Activated T-cell treated with anti-CD3 and anti-CD28 coated beads, Interleukin-2, amount 50 U/mL, for 72 hours (primary cell): ENCODE data around the gene CCDC136. TPM values are rescaled to one million over a fixed set of nuclear protein-coding genes. Genes with fewer than 3 reads are reported as not detected.

Experiments
- ATAC-seq, 2 donors: fragments of 150-1000 bp; cut with Tn5 transposase; replicated peaks in 1 of 2; 2 replicates each; pipeline ENCODE4 v1.10.0; 2021; ENCODE audit warnings: moderate library complexity in 2 of 2, mild to moderate bottlenecking in 1 of 2
- DNase-seq, 2 donors: peaks; one replicate each; pipeline ENCODE4 v3.0.0; 2021 to 2022; ENCODE audit warnings: mixed read lengths in 1 of 2
- H3K27ac Mint-ChIP-seq: one replicate; pipeline ENCODE4 v1.8.0; 2022; ENCODE audit warnings: mild to moderate bottlenecking, moderate library complexity, mixed read lengths
- H3K27me3 Mint-ChIP-seq: one replicate; pipeline ENCODE4 v1.8.0; 2022; ENCODE audit warnings: low read depth, mixed read lengths
- H3K36me3 Mint-ChIP-seq, 2 donors: one replicate each; pipeline ENCODE4 v1.8.0; 2022; ENCODE audit warnings: mixed read lengths in 2 of 2, mild to moderate bottlenecking in 1 of 2; ENCODE audit not compliant: insufficient read depth in 2 of 2
- H3K4me1 Mint-ChIP-seq: one replicate; pipeline ENCODE4 v1.8.0; 2022; ENCODE audit warnings: low read depth, mixed read lengths
- H3K4me3 Mint-ChIP-seq, 2 donors: one replicate each; pipeline ENCODE4 v1.8.0; 2022; ENCODE audit warnings: mild to moderate bottlenecking in 2 of 2, mixed read lengths in 2 of 2, moderate library complexity in 2 of 2
- H3K9me3 Mint-ChIP-seq, 2 donors: one replicate each; pipeline ENCODE4 v1.8.0; 2022; ENCODE audit warnings: mixed read lengths in 2 of 2
- total RNA-seq, 2 donors: library from RNA; stranded (reverse); gene quantifications; one replicate each; pipeline ENCODE4 v1.2.3, GENCODE V29; 2022

Gene CCDC136
- total RNA-seq, 2 donors from 2014 or later = 4.6 to 7.4 TPM

DNA sequence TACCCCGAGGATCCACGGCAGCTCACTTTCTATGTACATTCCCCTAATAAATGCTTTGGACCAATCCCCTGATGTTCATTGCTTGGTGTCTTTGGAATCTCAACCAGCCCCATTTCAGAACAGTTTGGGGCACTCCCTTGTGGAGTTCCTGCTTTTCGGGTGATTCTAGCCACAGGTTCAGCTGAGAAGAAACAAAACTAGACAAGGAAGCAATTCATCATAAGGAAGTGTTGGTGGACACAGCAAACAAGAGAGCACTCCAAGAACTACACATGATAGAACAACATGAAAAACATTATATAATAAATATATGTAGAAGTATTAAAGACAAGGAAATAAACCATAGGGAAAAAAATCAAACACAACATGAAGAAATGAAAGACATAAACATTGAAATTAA lies 6.0 kb upstream of the CCDC136 start:
- Mint-ChIP-seq H3K27me3 (peaks cover 24% of the 10 kb centered on the region), H3K36me3 (no peaks in the 10 kb centered on the region)
- no peak for DNase-seq

DNA sequence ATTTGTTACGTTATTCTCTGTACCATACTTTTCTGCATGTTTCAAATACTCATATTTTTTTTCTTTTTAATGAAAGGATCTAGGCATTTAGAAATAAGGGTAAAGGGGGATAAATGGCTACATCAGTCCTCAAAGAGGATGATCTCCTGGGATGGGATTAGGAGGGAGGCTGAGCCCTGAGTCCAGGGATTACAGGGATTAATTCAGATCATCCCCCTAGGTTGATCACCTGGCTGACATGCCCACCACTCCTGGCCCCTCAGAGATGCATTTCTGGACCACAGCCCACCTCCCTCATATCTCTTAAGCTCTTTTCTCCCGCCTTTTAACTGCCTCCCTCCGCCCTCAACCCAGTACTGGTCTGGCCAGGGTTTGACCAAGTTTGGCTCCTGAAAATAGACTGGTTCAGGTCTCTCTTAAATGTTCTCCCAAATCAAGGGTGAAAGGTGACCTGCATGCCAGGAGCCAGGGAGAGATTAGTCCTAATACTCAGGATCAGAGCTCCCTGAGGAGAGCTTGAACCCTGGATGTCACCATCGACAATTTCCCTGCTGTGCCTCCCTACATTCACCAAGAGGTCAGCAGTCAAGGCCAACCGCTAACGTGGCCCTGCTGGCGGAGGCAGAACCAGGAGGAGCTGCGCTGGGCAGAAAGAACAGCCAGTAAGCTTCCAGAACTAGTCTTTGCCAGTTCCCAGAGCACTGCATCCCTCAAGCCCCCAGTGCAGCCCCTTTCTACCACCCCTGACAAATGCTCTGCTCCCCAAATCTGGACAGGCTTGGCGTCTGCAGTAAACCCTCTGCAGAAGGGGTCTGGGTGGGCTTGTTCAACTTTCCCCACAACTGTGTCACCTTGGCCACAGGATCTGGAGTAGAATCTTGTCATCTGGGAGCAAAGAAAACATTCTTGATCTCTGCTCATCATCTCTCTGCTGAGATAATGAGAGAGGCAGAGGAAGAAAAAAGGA lies 3.0 kb upstream of the CCDC136 start:
- no peak overlapping the region for H3K27ac Mint-ChIP-seq
- H3K27me3 Mint-ChIP-seq = peaks cover 24% of the 10 kb centered on the region
- H3K9me3 Mint-ChIP-seq = no peaks in the 10 kb centered on the region
- DNase-seq (no peak), ATAC-seq (no peak)
- H3K36me3 Mint-ChIP-seq = no peaks in the 10 kb centered on the region
- H3K4me3 Mint-ChIP-seq = peak overlapping the region in 1 of 2 donors; percentile 77
- peaks cover 11% of the 10 kb centered on the region for H3K4me1 Mint-ChIP-seq

More for the DNA sequence above, 6.0 kb upstream of the CCDC136 start:
- Mint-ChIP-seq H3K27ac (no peak overlapping the region), H3K9me3 (no peaks in the 10 kb centered on the region), H3K4me3 (no peak overlapping the region), H3K4me1 (peaks cover 4% of the 10 kb centered on the region)
- no peak for ATAC-seq

DNA sequence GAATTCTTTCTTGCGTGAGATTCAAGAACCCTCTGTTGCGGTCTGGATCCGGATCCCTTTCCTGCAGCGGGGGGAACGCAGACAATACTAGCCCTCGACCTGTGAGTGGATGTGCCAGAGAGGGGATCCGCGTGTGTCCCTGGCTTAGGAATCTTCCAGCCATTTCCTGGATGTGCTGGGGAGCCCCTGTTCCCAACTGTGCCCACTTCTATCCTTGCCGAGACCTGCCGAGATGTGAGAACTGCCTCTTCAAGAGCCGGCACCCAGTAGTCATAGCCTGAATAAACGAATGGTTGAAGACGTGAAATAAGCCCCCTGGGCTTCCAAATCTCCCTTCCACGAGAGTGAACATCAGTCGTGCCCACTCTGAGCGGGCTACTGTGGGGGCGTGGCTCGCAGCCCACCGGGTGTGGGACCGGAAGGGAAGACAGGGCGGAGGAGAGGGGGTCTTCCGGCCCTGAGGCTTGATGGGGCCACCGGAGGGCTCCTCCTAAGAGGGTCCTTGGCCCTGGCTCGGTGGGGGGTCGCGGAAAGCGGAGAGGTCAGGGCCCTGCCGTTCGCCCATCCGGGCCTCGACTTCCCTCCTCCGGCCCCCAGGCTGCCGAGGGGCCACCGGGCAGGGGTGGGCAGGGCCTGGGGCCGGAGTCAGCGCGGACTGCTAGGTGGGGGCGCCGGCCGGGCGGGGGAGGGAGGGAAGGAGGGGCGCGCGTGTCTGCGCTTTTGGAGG lies 1.3 kb upstream of the CCDC136 start:
- ATAC-seq (peak in 1 of 2 donors; percentile 29), DNase-seq (no peak)
- no peaks in the 10 kb centered on the region for H3K36me3 Mint-ChIP-seq
- H3K9me3 Mint-ChIP-seq = no peaks in the 10 kb centered on the region
- peaks cover 11% of the 10 kb centered on the region for H3K4me1 Mint-ChIP-seq
- H3K4me3 Mint-ChIP-seq = peak overlapping the region; percentile 77 to 80
- H3K27me3 Mint-ChIP-seq = peaks cover 24% of the 10 kb centered on the region
- H3K27ac Mint-ChIP-seq = peak overlapping the region; percentile 45

DNA sequence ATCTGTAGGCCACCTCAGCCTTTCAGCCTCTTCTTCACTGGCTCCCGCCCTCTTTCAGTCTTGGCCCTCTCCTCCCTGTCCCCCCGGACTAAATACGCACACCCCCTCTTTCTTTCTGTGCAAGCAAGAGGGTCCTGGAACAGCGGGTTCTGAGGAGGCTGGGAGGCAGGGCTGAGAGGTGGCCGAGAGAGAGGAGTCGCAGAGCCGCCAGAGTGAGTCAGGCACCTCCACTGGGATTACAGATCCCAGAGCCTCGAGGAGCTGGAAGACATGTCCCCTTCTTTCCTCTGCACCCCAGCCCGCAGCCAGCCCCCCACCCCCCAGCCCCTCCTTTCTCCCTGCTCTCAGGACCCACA lies 182 bp downstream of the CCDC136 start:
- DNase-seq = peak in 1 of 2 donors; percentile 3
- Mint-ChIP-seq H3K9me3 (no peaks in the 10 kb centered on the region), H3K4me1 (peaks cover 11% of the 10 kb centered on the region)

DNA sequence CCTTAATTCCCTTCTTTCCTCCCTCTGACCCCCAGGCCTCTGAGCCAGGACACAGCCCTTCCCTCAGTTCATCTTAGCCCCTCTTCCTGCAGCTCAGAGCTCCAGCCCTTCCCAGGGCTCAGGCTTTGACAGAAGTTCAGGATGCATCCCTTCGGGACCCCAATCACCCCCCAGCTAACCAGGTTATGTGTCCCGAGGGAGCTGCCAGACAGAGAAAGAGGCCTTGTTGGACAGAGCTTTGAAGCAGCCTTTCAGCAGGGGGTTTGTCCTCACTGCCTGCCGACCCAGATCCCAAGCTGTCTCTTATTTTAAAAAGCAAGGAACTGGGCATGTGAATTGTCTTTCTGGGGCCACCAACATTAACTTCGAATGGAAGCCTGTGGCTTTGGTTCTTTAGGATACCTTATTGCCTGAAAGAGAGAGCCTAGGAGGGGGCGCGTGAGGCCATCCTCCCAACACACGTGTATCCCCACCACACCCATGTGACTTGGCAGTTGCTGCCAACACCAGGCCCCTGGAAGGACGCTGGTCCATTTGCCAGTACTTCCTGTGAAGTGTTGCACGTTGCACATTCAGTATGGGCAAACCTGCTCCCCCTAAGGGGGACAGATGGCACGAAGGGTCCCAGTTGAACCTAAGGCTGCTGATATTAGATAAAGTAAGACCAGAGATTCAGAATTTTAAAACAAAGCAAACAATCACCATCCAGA lies 858 bp downstream of the CCDC136 start:
- no peaks in the 10 kb centered on the region for H3K9me3 Mint-ChIP-seq
- peaks cover 0 to 2% of the 10 kb centered on the region in 2 donors for H3K36me3 Mint-ChIP-seq
- DNase-seq = no peak
- peaks cover 11% of the 10 kb centered on the region for H3K4me1 Mint-ChIP-seq
- no peak for ATAC-seq
- H3K27me3 Mint-ChIP-seq = peaks cover 24% of the 10 kb centered on the region
- peak overlapping the region; percentile 22 to 89 for H3K4me3 Mint-ChIP-seq
- H3K27ac Mint-ChIP-seq = no peak overlapping the region

More for the DNA sequence above, 182 bp downstream of the CCDC136 start:
- ATAC-seq = no peak
- Mint-ChIP-seq H3K27ac (no peak overlapping the region), H3K36me3 (no peaks in the 10 kb centered on the region), H3K27me3 (peaks cover 24% of the 10 kb centered on the region), H3K4me3 (peak overlapping the region; percentile 89 to 90)

DNA sequence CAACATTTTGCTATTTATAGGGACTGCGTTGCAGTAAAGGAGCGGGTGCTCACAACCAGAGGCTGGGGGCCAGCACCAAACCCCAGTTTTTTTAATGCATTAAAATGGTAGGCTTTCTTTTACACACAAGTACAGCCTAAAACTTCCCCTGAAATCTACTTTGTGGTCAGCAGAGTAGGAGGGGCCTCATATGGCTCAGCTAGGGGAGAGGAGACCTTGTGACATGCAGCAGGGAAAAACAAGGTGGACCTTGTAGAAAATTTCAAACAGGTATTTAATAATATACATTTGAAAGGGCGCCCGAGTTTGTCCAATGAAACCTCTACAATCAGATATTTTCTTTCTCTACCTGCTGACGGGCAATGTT lies 1.4 kb downstream of the CCDC136 start:
- no peak for DNase-seq
- peaks cover 11% of the 10 kb centered on the region for H3K4me1 Mint-ChIP-seq
- no peak overlapping the region for H3K27ac Mint-ChIP-seq
- ATAC-seq = no peak
- peaks cover 23% of the 10 kb centered on the region for H3K27me3 Mint-ChIP-seq
- H3K36me3 Mint-ChIP-seq = peaks cover 0 to 2% of the 10 kb centered on the region in 2 donors
- H3K4me3 Mint-ChIP-seq = no peak overlapping the region
- H3K9me3 Mint-ChIP-seq = no peaks in the 10 kb centered on the region

DNA sequence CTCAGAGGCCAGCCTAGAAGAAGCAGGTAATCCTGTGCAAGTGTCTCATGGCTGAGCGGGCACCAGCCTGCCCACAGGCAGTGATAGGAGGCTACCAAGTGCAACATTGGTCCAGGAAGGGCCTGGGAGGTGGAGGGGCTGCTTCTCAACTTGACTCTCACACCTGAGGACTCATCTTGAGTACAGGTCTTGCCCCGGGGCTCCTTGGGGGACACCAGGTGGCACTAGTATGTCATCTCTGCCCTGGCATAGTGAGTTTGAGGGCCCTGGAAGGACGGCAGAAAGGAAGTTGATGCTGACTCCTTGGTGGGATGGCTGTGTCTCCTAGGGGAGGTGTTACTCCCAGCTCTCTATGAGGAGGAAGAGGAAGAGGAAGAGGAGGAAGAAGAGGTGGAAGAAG lies 2.3 kb downstream of the CCDC136 start:
- no peak for ATAC-seq
- Mint-ChIP-seq H3K9me3 (no peaks in the 10 kb centered on the region), H3K27ac (no peak overlapping the region), H3K27me3 (peaks cover 15% of the 10 kb centered on the region), H3K36me3 (peaks cover 0 to 2% of the 10 kb centered on the region in 2 donors), H3K4me1 (peaks cover 11% of the 10 kb centered on the region), H3K4me3 (no peak overlapping the region)
- peak; percentile 29 to 45 for DNase-seq

DNA sequence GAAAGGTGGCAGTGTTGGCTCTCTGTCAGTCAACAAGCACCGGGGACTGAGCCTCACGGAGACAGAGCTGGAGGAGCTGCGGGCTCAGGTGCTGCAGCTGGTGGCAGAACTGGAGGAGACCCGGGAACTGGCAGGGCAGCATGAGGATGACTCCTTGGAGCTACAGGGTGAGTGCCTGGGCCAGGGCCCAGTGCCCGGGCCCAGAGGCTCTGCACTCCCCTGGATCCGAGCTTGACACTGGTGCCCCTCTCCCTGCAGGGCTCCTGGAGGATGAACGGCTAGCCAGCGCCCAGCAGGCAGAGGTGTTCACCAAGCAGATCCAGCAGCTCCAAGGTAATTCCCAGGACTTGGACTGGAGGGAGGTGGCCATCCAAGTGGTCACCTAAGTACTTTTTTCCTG lies 2.7 kb downstream of the CCDC136 start:
- no peak overlapping the region for H3K27ac Mint-ChIP-seq
- peaks cover 0 to 2% of the 10 kb centered on the region in 2 donors for H3K36me3 Mint-ChIP-seq
- DNase-seq (no peak), ATAC-seq (no peak)
- H3K4me1 Mint-ChIP-seq = peaks cover 11% of the 10 kb centered on the region
- no peak overlapping the region for H3K4me3 Mint-ChIP-seq
- no peaks in the 10 kb centered on the region for H3K9me3 Mint-ChIP-seq
- peaks cover 11% of the 10 kb centered on the region for H3K27me3 Mint-ChIP-seq

DNA sequence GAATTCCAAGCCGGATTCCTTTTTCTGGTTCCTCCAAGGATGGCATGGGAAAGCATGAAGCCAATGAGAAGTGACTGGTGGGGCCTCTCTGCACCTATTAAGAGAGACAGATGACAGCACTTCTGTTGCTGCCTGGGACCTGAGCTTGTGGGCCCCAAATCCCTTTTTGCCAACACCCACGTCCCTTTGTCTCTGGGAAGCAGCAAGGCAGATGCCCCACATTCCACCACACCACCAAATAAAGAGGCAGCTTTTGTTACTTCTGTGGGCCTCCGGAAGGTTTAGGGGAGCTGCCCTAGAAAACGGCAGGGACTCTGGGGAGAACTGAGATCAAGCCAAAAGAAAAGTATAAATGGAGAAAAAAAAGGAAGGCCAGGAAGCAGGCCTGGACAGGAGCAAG lies 3.4 kb downstream of the CCDC136 start:
- DNase-seq = no peak
- peaks cover 11% of the 10 kb centered on the region for H3K4me1 Mint-ChIP-seq
- peaks cover 4% of the 10 kb centered on the region for H3K27me3 Mint-ChIP-seq
- no peak for ATAC-seq
- no peak overlapping the region for H3K4me3 Mint-ChIP-seq
- H3K36me3 Mint-ChIP-seq = peaks cover 0 to 2% of the 10 kb centered on the region in 2 donors
- no peaks in the 10 kb centered on the region for H3K9me3 Mint-ChIP-seq
- H3K27ac Mint-ChIP-seq = no peak overlapping the region

DNA sequence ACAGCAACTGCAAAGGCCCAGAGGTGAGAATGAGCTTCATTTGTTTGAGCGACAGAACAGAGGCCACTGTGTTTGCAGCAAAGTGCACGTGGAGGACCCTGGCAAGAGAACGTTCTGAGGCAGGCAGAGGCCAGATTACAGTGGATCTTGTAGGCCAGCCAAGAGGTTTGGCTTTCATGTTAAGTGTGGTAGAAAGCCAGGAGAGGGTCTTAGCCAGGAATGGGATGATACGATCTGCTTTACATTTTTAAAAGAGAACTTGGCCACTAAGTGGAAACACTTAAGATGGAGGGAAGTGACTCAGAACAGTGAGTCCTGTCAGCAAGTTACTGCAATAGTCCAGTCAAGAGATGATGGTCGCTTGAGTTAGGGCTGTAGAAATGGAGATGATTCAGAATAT lies 4.6 kb downstream of the CCDC136 start:
- ATAC-seq (no peak), DNase-seq (no peak)
- peaks cover 0 to 2% of the 10 kb centered on the region in 2 donors for H3K36me3 Mint-ChIP-seq
- no peak overlapping the region for H3K4me3 Mint-ChIP-seq
- no peak overlapping the region for H3K27ac Mint-ChIP-seq
- H3K27me3 Mint-ChIP-seq = no peaks in the 10 kb centered on the region
- H3K9me3 Mint-ChIP-seq = no peaks in the 10 kb centered on the region
- H3K4me1 Mint-ChIP-seq = peaks cover 8% of the 10 kb centered on the region

DNA sequence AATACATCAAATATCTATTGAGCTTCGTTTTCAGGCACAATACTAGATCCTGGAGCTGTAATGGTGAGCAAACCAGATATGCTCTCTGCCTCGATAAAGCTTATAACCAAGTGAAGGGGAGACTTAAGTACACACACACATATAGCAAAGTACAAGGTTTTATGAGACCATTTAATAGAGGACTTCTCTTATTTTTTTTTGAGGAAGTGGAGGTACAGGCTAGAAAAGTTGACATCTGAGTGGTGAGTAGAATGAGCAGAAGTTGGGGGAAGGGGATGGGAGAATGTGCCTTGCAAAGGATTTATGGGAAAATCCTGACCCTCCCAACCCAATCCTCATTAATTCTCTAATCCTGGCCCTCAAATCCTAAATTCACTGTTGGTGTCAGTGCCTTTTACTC lies 7.7 kb downstream of the CCDC136 start:
- Mint-ChIP-seq H3K9me3 (no peaks in the 10 kb centered on the region), H3K4me1 (no peaks in the 10 kb centered on the region), H3K36me3 (peaks cover 0 to 2% of the 10 kb centered on the region in 2 donors), H3K27ac (no peak overlapping the region), H3K27me3 (no peaks in the 10 kb centered on the region), H3K4me3 (no peak overlapping the region)
- no peak for ATAC-seq
- DNase-seq = no peak

DNA sequence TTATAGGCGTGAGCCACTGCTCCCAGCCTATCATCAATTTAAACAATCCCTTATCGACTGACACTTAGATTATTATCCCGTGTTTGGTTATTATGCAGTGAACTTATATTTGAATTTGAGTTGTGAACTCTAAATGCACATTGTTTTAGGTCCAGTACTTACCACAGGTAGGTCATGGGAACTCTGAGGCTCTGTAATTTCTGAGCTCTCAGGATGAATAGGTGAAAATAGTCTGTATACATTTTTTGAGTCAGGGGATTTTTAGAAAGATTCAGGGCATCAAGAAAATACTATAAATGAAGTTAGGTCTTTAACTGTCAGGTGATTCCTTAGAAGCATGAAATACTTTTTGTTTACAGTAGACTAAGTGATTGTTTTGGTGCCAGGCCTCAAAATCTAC lies 8.8 kb downstream of the CCDC136 start:
- H3K9me3 Mint-ChIP-seq = no peaks in the 10 kb centered on the region
- no peak overlapping the region for H3K27ac Mint-ChIP-seq
- no peak overlapping the region for H3K4me3 Mint-ChIP-seq

DNA sequence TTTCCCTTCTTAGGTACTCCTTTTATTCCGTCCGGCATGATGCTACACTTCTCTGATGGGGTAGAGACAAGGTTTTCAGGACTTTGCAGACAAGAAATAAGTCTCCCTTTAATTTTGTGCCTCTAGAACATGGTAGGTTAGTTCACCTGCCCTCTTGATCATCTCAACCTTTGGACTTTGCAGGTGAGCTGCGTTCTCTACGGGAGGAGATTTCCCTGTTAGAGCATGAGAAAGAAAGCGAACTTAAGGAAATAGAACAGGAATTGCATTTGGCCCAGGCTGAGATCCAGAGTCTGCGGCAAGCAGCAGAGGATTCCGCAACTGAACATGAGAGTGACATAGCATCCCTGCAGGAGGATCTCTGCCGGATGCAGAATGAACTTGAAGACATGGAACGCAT lies 9.2 kb downstream of the CCDC136 start:
- Mint-ChIP-seq H3K4me3 (no peak overlapping the region), H3K9me3 (no peaks in the 10 kb centered on the region), H3K27ac (peak overlapping the region; percentile 82), H3K4me1 (no peaks in the 10 kb centered on the region), H3K36me3 (peaks cover 0 to 2% of the 10 kb centered on the region in 2 donors), H3K27me3 (no peaks in the 10 kb centered on the region)
- ATAC-seq (no peak), DNase-seq (no peak)

More for the DNA sequence above, 8.8 kb downstream of the CCDC136 start:
- Mint-ChIP-seq H3K36me3 (peaks cover 0 to 2% of the 10 kb centered on the region in 2 donors), H3K27me3 (no peaks in the 10 kb centered on the region), H3K4me1 (no peaks in the 10 kb centered on the region)
- ATAC-seq = peak; percentile 69 to 86
- no peak for DNase-seq
